Natural killer cell (primary cell): Measurements from ENCODE around the gene WDR59. TPM values are rescaled to one million over a fixed set of nuclear protein-coding genes. Genes with fewer than 3 reads are reported as not detected.
"Not testable (repeated sequence)": the region's sequence is repeated elsewhere in the genome, so short reads cannot be mapped to it uniquely, and the experiment has no call there.

Experiments used
- ATAC-seq, 3 donors: fragments of 150-1000 bp in 2 of 3; fragments of 200-7000 bp in 1 of 3; cut with Tn5 transposase; 1 replicate in 1 of 3; 2 replicates in 2 of 3; pipeline ENCODE4 v1.10.0; 2021; ENCODE audit warnings: mild to moderate bottlenecking in 2 of 3, moderate library complexity in 2 of 3
- DNase-seq, 2 donors: peaks; one replicate each; pipeline versions ENCODE4 v3.0.0 to v3.0.0-alpha.2; 2013 to 2021; ENCODE audit warnings: mixed read lengths in 1 of 2
- H3K27ac ChIP-seq: one replicate; pipeline ENCODE4 v1.5.1; 2013; ENCODE audit warnings: mild to moderate bottlenecking, low read length
- H3K27me3 ChIP-seq: one replicate; pipeline ENCODE4 v1.6.1; 2013; ENCODE audit warnings: low read length; ENCODE audit not compliant: control insufficient read depth, insufficient read depth
- H3K36me3 ChIP-seq: one replicate; pipeline ENCODE4 v1.6.1; 2013; ENCODE audit warnings: low read length; ENCODE audit not compliant: control insufficient read depth, insufficient read depth
- H3K4me1 ChIP-seq: one replicate; pipeline ENCODE4 v1.6.1; 2013; ENCODE audit warnings: low read length; ENCODE audit not compliant: control insufficient read depth, insufficient read depth
- H3K4me3 ChIP-seq: one replicate; pipeline ENCODE4 v1.5.1; 2013; ENCODE audit warnings: low read length
- H3K9me3 ChIP-seq: one replicate; pipeline ENCODE4 v1.6.1; 2013; ENCODE audit warnings: low read length; ENCODE audit not compliant: control insufficient read depth, insufficient read depth
- H3K27ac Mint-ChIP-seq, 2 donors: one replicate each; pipeline ENCODE4 v1.8.0; 2022; ENCODE audit warnings: mild to moderate bottlenecking in 2 of 2, mixed read lengths in 2 of 2, moderate library complexity in 1 of 2
- H3K27me3 Mint-ChIP-seq, 2 donors: one replicate each; pipeline ENCODE4 v1.8.0; 2022; ENCODE audit warnings: low read depth in 2 of 2, mixed read lengths in 2 of 2
- H3K36me3 Mint-ChIP-seq: one replicate; pipeline ENCODE4 v1.8.0; 2022; ENCODE audit warnings: mixed read lengths
- H3K4me1 Mint-ChIP-seq, 2 donors: one replicate each; pipeline ENCODE4 v1.8.0; 2022; ENCODE audit warnings: mixed read lengths in 2 of 2
- H3K4me3 Mint-ChIP-seq: one replicate; pipeline ENCODE4 v1.8.0; 2022; ENCODE audit warnings: mild to moderate bottlenecking, moderate library complexity, mixed read lengths
- H3K9me3 Mint-ChIP-seq, 2 donors: one replicate each; pipeline ENCODE4 v1.8.0; 2022; ENCODE audit warnings: mixed read lengths in 2 of 2
- WGBS: methylation state at CpG from one replicate; pipeline ENCODE4 v1.1.7; 2013; ENCODE audit warnings: missing lambda C conversion rate; ENCODE audit not compliant: insufficient coverage; 5-methylcytosine and 5-hydroxymethylcytosine counted together
- intact Hi-C: fragments of 100-400 bp; cut with micrococcal nuclease; formaldehyde crosslinking; loops from one replicate; pipeline ENCODE4 v1.14.2; 2022
- total RNA-seq, 4 donors: library from RNA; stranded (reverse); fragments of 120-200 nt in 1 of 4; gene quantifications; one replicate each; pipeline versions ENCODE4 v1.2.3 to v1.2.4, GENCODE V29; 2013 to 2022
- TF ChIP-seq, protein P1 (sequence below): fragments of 200-600 bp; IDR thresholded peaks from one replicate; pipeline ENCODE4 v1.8.0; 2022; ENCODE audit warnings: antibody characterized with exemption

The WDR59 gene
- total RNA-seq, 3 donors from 2014 or later (not counting 1 experiment from before 2014, with no cell fraction given), result 60.5 to 83.7 (median 73.2) TPM

GRCh38 chr16:74995986-74996385 lies 11.1 kb upstream of the WDR59 start:
- intact Hi-C loops, result no loop called here
- no peak for DNase-seq
- no peaks in the 10 kb centered on the region for H3K9me3 Mint-ChIP-seq
- H3K27ac Mint-ChIP-seq, result no peak overlapping the region
- TF ChIP-seq, protein P1, sequence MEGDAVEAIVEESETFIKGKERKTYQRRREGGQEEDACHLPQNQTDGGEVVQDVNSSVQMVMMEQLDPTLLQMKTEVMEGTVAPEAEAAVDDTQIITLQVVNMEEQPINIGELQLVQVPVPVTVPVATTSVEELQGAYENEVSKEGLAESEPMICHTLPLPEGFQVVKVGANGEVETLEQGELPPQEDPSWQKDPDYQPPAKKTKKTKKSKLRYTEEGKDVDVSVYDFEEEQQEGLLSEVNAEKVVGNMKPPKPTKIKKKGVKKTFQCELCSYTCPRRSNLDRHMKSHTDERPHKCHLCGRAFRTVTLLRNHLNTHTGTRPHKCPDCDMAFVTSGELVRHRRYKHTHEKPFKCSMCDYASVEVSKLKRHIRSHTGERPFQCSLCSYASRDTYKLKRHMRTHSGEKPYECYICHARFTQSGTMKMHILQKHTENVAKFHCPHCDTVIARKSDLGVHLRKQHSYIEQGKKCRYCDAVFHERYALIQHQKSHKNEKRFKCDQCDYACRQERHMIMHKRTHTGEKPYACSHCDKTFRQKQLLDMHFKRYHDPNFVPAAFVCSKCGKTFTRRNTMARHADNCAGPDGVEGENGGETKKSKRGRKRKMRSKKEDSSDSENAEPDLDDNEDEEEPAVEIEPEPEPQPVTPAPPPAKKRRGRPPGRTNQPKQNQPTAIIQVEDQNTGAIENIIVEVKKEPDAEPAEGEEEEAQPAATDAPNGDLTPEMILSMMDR, result no peak
- no peaks in the 10 kb centered on the region for H3K36me3 Mint-ChIP-seq
- Histone ChIP-seq H3K9me3 (no peaks in the 10 kb centered on the region), H3K27me3 (peaks cover 7% of the 10 kb centered on the region), H3K4me3 (no peak overlapping the region), H3K4me1 (peaks cover 19% of the 10 kb centered on the region), H3K36me3 (no peaks in the 10 kb centered on the region), H3K27ac (no peak overlapping the region)
- H3K27me3 Mint-ChIP-seq, result peaks cover 11 to 15% of the 10 kb centered on the region in 2 donors
- ATAC-seq, result no peak
- 100% methylated on average over 1 of the region's 1 CpG for WGBS
- H3K4me1 Mint-ChIP-seq, result peaks cover 17 to 18% of the 10 kb centered on the region in 2 donors
- H3K4me3 Mint-ChIP-seq, result no peak overlapping the region

- Mint-ChIP-seq H3K9me3 (no peaks in the 10 kb centered on the region), H3K4me3 (no peak overlapping the region), H3K27ac (no peak overlapping the region), H3K27me3 (peaks cover 0 to 5% of the 10 kb centered on the region in 2 donors), H3K36me3 (no peaks in the 10 kb centered on the region), H3K4me1 (no peaks in the 10 kb centered on the region)
- TF ChIP-seq, protein P1, result no peak
- no peaks in the 10 kb centered on the region for H3K4me1 ChIP-seq
- no peak overlapping the region for H3K27ac ChIP-seq
- no peak overlapping the region for H3K4me3 ChIP-seq
- no peaks in the 10 kb centered on the region for H3K9me3 ChIP-seq
- ATAC-seq (no peak), DNase-seq (no peak)
- H3K27me3 ChIP-seq, result no peaks in the 10 kb centered on the region
- intact Hi-C loops, result no loop called here
- no peaks in the 10 kb centered on the region for H3K36me3 ChIP-seq
- WGBS, result 88% methylated on average over 10 of the region's 13 CpGs
Observed at GRCh38 chr16:74991593-74992403, 6.9 kb upstream of the WDR59 start.

- Histone ChIP-seq H3K9me3 (no peaks in the 10 kb centered on the region), H3K36me3 (no peaks in the 10 kb centered on the region), H3K4me1 (no peaks in the 10 kb centered on the region), H3K4me3 (no peak overlapping the region), H3K27ac (no peak overlapping the region), H3K27me3 (no peaks in the 10 kb centered on the region)
- Mint-ChIP-seq H3K4me1 (no peaks in the 10 kb centered on the region), H3K4me3 (no peak overlapping the region), H3K27ac (no peak overlapping the region), H3K36me3 (no peaks in the 10 kb centered on the region), H3K27me3 (peaks cover 0 to 5% of the 10 kb centered on the region in 2 donors), H3K9me3 (no peaks in the 10 kb centered on the region)
- intact Hi-C loops, result no loop called here
- ATAC-seq (no peak), DNase-seq (no peak)
- 83% methylated on average over 5 of the region's 5 CpGs for WGBS
- TF ChIP-seq, protein P1, result no peak
Observed at GRCh38 chr16:74991268-74991592, 6.3 kb upstream of the WDR59 start.

DNA sequence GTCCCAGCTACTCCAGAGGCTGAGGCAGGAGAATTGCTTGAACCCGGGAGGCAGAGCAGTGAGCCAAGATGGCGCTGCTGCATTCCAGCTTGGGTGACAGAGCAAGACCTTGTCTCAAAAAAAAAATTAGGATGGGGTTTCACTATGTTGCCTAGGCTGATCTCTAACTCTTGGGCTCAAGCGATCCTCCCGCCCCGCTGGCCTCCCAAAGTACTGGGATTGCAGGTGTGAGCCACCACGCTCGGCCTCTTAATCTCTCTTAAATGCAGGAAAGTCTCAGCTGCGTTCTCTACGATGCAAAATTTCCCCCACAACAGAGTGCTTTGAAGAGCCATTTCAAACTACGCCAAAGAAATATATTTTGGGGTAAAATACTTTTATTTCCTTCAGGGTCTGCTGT lies 5.9 kb upstream of the WDR59 start:
- 93% methylated on average over 9 of the region's 10 CpGs for WGBS
- Mint-ChIP-seq H3K4me3 (no peak overlapping the region), H3K4me1 (no peaks in the 10 kb centered on the region)

DNA sequence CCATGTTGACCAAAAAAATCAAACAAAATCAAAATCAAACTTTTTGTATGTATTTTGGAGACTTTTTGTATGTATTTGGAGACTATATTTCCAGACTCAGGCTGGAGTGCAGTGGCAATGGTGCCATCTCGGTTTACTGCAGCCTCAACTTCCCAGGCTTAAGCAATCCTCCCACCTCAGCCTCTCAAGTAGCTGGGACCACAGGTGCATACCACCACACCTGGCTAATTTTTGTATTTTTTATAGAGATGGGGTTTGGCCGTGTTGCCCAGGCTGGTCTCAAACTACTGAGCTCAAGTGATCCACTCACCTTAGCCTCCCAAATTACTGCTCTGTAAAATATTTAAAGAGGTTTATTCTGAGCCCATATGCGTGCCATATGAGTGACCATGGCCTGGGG lies 4.9 kb upstream of the WDR59 start:
- WGBS, result 92% methylated on average over 1 of the region's 3 CpGs
- intact Hi-C loops, result loop anchor here (10.0 kb wide), 1 partner anchor 285 kb away; the partner anchor contains the start of gene MLKL
- H3K27me3 Mint-ChIP-seq, DNase-seq, H3K9me3 Mint-ChIP-seq, H3K4me1 ChIP-seq, H3K4me1 Mint-ChIP-seq, H3K4me3 Mint-ChIP-seq, ATAC-seq, H3K36me3 ChIP-seq, H3K27me3 ChIP-seq, H3K4me3 ChIP-seq, H3K36me3 Mint-ChIP-seq, H3K27ac Mint-ChIP-seq, H3K27ac ChIP-seq, H3K9me3 ChIP-seq: not testable (repeated sequence)

More for the DNA sequence above, 5.9 kb upstream of the WDR59 start:
- no peak for ATAC-seq
- Mint-ChIP-seq H3K27ac (no peak overlapping the region), H3K27me3 (peaks cover 0 to 5% of the 10 kb centered on the region in 2 donors), H3K9me3 (no peaks in the 10 kb centered on the region), H3K36me3 (no peaks in the 10 kb centered on the region)
- Histone ChIP-seq H3K36me3 (no peaks in the 10 kb centered on the region), H3K27me3 (no peaks in the 10 kb centered on the region), H3K27ac (no peak overlapping the region), H3K9me3 (no peaks in the 10 kb centered on the region), H3K4me1 (no peaks in the 10 kb centered on the region), H3K4me3 (no peak overlapping the region)
- no peak for DNase-seq
- TF ChIP-seq, protein P1, result no peak
- intact Hi-C loops, result no loop called here
